HG03025 (cell line): ENCODE data around the gene MYB.

ENCODE experiments used
- ATAC-seq: cut with Tn5 transposase; IDR thresholded peaks from one replicate; pipeline ENCODE4 v1.9.1; 2021; ENCODE audit warnings: mild to moderate bottlenecking, moderate library complexity; ENCODE audit not compliant: unreplicated experiment, low FRiP score

MYB gene

DNA sequence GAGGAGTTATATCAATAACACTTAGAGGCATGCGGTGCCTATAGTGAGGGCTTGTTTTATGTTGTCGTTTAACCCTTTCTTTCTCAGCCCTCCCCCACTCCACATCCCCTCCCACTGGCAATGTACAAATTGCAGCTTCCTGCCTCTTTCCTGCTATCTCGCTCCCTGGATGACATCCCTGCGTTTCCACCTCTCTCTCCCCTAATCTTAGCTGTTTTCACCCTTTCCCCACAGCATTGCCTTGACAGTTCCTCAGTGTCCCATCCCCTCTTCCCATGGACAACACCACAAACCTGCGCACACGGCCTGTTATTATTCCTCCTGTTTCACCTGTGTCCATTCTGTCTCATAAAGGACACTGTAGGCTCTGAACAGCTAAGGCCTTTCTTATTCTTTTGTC is 34.5 kb downstream of the MYB start:
- ATAC-seq = no peak

DNA sequence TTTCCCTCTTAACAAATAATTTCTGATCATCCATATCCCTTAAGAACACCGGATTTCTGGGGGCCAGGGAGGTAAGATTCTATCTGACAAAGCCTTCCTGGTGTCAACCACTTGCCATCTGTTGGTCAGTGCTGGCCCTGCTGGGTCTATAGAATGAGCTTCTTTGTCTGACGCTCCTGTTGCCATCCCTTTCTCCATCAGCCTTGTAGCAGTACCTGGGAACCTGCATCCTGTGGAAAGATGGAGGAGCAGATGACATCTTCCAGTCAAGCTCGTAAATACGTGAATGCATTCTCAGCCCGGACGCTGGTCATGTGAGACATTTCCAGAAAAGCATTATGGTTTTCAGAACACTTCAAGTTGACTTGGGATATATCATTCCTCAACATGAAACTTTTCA is 36.6 kb downstream of the MYB start:
- ATAC-seq = no peak

DNA sequence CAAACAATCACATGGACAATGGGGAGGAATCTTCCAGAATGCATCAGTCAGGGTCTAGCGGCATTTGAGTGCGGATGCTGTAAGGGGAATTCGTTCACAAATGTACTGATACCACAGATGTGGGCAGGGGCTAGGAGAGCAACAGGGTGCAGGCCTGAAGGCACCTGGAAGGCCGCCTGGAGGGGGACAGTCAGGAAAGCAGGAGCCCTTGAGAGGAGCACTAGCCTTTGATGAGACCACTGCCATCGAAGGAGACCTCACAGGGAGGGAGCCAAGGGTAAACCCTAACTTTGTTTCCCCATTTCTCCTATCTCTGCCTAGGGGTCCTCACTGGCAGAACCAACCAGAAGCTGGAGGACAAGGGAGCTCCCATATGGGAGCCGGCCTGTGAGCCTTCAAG is 38.2 kb downstream of the MYB start:
- ATAC-seq = no peak

DNA sequence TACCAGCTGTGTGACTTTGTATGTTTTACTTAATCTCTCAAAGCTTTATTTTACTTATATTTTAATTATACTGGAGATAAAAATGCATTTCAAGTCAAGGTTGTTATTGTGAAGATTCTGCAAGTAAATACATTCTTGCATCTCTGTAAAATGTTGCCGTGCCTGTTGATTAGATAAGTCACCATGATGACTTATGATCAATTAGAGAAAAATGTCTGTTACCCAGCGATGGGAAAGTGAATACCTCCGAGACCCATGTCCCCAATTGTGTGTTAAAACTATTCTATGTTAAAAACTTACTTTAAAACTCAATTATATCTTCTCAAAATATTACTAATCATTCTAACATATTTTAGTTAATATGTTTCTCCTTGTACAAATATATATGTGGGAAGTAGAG is 39.9 kb downstream of the MYB start:
- ATAC-seq = no peak

DNA sequence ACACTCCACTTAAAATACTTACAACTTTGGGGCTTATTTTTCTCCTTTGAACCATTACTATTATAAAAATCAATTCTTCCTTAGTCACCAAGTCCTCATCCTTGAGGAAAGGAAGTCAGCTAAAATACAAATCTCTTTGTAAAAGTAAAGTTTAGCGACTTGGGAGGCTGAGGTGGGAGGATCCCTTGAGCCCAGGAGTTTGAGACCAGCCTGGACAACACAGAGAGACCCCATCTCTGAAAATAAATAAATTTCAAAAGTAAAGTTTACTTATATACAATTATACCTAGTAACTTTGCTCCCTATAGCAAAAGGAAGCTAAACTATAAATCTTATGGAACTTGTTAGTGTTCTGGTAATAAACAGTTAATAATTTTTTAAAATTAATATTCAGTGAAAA is 40.4 kb downstream of the MYB start:
- no peak for ATAC-seq

DNA sequence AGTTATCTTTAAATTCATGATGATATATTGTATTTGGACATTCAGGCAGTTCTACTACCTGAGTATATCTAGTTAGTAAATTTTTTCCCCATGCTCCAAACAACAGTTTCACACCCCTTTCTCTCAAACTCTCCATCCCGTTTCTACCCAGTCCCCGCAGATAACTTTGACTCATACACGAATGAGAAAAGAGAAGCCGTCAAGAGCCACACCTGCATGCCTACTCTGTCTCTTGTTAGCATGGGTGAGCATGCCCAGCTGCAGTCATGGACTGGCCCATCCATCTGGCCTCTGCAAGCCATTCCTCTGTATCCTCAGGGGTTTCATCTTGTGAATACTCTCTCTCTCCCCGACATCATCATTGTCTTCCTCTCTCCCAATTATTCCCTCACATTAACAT is 41.5 kb downstream of the MYB start:
- no peak for ATAC-seq

DNA sequence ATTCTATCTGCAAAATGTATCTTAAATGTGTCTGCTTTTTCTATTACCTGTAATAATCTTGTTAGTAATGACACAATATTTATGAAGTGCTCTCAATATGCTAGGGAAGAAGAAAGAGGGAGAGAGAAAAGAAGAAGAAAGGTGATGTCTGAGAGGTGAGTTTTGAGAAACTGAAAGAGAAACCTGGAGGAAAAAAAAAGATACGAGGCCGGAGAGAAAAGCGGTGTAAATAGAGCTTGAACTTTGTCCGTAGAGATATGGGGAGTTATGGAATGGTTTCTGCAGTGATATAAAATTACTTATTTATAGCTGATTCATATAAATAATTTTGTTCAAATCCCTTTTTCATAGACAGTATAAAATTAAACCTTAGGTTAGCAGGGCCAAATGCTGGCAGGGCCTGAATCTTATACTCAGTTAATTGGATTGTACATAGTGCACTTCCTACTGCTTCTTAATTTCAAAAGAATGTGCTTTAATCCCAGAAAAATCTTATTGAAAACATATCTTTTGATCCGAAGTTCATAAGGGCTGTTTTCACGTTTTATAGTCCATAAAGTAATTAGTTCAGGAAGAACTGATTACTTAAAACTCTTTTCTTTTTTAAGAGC is 43.0 kb downstream of the MYB start:
- no peak for ATAC-seq

DNA sequence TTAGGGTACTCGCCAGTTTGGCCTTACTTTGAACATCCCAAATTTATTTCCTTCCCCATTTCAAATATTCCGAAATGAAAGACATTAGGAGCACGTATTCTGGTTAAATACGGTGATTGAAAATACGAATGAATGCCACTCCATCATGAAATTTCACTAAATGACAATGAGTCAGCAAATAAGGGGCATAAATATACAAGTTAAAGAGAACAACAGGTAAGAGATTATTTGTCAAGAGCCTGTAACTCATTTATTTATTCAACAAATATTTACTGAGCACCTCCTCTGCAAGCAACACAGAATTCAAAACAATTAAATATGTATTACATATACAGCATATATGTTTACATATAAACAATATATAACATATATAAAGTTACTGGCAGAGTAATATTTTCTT is 44.8 kb downstream of the MYB start:
- no peak for ATAC-seq

DNA sequence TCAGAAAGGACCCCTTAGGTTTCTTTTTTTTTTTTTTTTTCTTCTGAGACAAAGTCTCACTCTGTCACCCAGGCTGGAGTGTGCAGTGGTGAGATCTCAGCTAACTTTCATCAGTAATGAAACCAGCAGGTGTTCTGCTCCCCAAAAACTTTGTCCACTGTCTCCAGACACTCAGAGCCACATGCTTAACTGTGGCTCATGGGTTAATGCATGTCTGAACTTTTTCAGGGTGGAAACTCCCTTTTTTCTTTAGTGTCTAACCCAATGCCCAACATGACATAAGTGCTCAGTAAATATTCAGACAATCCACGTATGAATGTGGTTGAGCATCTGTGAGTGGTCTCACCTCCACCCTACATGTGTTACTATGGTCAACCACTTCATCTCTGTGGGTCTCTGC is 45.4 kb downstream of the MYB start:
- peak; percentile 91 for ATAC-seq

DNA sequence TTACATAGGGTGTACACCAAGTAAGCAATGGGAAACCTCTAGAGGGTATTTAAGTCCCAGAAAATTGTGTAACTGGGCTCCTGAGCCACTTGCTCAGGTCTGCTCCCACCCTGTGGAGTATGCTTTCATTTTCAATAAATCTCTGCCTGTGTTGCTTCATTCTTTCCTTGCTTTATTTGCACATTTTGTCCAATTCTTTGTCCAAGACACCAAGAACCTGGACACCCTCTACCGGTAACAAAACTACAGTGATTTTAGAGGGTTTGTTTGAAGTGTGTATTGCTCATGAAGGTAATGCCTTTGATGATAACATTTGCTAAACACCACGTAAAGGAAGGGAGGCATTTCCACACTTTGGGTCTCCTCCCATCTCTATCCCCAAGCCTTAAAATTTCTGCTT is 46.2 kb downstream of the MYB start:
- ATAC-seq = no peak

DNA sequence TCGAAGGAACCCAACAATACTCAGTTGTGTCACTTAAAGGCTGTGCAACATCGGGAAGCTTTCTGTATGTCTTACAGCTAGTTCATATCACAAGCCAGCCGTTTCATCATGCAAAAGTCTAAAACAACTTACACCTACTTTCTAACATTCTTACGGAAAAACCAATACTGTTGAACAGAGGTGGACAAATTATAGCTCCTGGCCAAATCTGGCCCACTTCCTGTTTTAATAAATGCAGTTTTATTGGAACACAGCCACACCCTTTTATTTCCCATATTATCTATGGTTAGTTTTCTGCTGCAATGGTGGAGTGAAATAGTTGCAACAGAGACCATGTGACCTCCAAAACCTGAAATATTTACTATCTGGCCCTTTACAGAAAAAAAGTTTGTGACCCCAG is 46.6 kb downstream of the MYB start:
- ATAC-seq = no peak

DNA sequence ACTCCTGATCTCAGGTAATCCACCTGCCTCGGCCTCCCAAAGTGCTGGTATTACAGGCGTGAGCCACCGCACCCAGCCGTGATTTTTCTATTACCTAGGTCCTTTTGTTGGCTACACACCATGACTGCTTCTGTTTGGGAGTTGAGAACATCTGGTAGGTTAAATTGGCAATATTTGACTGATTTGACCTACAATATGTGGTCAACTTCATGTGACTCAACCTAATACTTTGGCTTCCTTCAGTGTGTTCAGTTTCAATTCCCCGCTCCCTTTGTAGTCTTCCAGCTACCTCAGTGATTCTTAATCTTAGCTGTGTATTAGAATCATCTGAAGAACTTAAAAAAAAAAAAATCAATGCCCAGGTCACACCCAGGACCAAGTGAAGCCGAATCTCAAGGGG is 47.4 kb downstream of the MYB start:
- no peak for ATAC-seq

DNA sequence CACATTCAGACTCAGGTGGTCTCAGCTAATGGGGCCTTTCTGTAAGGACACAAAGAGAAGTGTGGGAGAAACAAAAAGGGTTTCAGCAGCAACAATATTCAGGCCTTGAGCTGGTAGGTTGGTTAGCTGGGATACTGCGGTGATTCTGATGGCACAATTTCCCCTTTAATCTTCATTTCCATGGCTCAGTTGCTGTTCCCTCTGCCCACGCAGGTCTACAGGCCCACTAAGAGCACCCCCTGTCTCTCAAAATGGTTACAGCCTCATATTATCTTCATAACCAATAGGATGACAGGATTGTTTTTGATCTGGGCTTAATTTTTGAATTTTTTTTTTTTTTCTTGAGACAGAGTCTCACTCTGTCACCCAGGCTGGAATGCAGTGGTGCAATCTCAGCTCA is 48.9 kb downstream of the MYB start:
- no peak for ATAC-seq

DNA sequence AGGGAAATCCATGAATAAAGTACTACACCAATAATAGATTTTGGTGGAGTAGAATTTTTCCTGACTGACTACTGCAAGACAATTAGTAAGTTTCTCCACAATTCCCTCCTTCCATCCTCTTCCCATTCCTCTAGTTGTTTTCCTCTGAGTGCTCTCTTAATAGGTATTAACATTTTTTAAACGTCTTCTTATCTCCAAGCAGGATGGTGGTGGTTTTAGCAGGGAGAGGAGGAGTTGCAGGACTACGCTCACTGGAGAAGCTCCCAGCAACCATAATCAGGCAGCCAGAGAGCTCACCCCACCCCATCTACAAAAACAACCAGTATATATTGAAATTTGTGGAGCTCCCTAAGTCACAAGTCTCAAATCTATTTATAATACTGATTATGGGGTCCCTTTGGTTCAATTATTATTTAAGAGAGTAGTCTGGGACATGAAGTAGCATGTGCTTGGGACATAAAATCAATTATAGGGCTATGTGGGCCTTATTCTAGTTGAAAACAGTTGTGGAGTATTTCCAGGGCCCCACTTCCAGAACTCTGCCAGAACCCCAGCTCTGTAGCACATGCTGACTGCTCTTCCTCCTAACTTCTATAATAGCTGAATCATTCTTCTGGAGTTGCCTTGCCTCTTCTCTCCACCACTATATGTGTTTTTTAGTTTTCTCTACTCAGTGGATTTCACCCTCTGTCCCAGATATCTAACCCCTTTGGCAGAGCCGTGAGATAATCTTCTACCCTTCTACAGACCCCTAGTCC is 49.8 kb downstream of the MYB start:
- no peak for ATAC-seq

DNA sequence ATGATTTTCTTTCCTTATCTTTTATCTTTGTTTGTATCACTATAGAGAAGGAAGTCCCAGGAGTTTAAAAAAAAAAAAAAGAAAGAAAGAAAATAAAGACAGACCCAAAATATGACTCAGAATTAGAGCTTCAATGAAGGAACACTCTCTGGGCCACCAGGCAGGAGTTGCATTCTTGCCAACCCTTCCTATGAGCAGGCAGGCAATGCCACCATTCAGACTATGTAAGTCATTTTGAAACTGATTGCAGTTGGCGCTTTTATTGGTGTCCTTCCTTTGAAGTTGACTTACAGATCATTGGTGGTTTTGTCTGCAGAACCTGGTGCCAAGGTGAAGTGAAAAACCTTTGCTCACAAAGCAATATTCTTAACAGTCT is 50.3 kb downstream of the MYB start:
- ATAC-seq = no peak

DNA sequence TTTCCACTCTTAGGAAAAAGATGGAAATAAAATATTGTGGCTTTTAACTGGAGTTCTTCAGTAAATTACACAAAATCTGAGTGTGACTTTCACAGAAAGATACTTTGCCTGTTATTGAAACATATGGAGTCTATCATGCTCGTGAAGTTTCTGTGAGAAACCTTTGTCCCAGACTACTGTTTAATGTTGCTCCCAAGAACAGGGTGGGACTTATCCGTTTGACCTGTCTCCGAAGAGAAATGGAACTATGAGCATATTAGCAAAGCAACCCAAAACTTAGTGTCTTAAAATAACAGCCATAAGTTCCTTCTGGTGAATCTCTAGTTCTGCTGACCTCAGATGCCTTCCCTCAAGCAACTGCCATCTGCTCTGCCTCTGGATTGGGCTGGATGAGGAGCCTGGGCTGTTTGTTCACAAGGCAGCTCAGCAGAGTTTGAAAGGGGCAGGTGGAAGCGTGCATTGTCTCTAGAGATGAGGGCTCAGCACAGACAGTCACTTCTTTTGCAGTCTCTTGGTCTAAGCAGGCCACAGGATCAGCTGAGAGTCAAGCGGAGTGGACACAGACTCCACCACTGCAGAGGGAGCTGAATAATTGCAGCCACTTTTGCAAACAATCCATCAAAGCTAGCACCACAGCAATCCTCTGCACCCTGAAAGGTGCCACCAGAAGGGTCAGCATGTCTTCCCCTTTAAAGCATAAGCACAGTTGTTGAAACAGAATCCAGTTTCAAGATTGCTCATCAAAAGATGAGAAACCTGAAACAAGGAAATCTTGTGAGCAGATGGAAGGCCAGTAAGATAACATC is 52.8 kb downstream of the MYB start:
- ATAC-seq = peak; percentile 50

DNA sequence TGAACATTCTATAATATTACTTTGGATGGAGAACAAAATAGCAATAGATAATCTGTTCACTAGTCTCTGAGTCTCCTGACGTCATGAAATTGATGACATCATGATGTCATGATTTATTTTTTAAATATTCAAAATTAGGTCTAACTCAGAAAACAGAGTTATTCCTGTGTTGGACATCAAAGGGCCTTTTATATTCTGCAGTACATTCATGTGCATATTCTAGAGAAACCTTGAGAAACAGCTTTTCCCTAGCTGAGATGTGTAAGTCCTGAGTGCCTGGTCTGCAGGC is 53.3 kb downstream of the MYB start:
- no peak for ATAC-seq

DNA sequence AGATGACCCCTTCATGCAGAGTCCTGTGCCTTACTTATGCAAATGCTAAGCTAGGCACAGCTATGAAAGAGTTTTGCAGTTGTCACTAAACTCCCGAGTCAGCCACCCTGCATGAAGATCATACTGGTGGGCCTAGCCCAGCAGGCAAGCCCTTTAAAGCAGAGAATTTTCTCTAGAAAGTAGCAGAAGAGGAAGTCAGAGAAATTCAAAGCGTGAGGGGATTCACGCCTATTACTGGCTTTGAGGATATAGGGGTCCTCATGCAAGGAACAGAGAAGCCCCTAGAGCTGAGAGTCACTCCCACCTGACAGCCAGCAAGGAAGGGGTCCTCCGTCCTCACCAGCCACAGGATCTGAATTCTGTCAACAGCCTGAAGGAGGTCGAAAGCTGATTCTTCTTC is 54.6 kb downstream of the MYB start:
- ATAC-seq = no peak

DNA sequence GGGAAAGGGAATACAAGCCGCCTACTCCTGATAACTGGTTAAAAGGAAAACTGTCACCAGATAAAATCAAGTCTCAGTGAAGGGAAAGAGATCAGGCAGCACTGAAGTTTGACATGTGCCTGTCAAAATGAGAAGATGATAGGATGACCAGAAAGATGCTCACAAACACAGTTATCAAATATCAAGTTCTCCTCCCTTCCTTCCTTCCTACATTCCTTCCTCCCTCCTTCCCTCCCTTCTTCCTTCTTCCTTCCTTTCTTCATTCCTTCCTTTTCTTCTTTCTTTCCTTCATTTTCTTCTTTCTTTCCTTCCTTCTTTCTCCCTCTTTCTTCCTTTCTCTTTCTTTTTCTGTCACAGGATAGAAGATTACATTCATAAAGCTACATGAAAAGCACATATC is 55.2 kb downstream of the MYB start:
- no peak for ATAC-seq

DNA sequence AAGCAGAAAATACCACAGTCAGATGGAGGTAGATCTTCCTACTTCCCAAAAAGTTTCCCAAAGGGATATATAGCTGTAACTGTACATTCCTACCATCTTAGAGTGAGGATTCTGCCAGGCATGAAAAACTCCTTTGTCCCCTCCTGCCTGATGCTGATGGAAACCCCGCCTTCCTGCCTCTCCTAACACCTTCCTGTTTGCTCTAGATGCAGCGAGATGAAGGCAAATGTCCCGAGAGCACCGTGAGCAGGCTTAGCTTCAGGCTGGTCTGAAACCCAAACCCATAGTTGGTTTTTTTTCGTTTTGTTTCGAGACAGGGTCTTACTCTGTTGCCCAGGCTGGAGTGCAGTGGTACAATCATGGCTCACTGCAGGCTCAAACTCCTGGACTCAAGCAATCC is 55.6 kb downstream of the MYB start:
- no peak for ATAC-seq

DNA sequence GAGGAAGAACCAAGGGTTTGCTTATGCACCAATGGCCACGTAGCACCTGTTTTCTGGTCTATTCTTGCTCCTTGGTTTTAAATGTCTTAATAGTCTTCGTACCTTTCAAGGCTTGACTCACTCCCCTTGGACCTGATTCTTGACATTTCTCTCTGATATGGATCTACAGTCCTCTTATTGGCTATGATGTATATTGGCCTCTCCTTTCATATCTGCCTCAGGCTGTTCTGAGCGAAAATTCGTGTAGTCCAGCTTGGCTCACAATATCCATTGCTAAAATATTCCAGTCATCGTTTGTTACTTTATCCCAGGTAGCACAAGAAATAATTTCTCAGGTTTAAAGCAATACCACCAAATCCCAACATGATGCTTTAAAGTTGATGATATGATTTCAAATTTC is 59.6 kb downstream of the MYB start:
- ATAC-seq = no peak
